ENCODE measurements around the gene IQCM.

IQCM gene

DNA sequence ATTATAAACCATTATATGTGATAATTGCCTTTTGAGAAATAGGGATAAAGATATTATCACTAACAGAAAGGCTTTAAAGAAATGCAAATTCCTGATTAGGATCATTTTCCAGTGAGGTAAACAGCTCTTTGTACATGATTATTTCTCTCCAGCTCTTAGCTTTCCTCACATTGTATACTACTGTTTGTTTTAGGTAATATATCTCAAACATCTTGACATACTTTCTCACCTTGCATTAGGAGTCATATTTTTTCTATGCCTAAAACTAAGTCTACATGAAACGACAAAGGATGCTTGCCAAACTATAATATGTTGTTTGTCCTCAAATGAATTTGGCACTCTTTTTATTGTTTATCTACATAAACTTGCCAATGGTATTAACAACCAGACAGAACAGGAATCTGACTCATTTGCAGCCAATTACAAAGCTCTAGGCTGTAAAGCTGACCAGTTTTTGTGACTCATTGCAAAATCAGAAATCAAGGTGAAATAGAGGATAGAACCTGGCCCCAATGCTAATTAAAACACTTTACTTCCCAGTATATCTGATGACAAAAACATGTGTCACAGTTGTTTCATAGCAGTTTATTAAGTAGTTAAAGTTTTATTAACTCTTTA lies 107.0 kb downstream of the IQCM start:
- DNase-seq, result peak; percentile 39

DNA sequence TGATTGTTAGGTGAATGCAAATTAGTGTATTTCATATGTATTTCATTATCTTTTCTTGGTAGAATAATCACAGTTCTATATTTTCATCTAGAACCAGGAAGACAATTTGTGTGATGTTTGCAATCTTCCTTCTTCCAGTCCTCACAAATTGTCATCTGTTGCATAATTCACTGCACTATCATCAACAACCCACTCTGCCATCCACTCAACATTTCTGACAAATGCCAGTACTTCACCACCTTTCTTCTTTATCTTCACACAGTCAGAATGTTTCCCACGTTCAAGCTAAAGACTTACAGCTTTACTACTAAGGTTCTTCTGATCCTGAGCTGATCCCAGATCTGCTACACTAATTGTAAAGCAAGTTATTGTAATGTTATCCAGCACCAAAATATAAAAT lies 107.8 kb downstream of the IQCM start:
- DNase-seq, result no peak

DNA sequence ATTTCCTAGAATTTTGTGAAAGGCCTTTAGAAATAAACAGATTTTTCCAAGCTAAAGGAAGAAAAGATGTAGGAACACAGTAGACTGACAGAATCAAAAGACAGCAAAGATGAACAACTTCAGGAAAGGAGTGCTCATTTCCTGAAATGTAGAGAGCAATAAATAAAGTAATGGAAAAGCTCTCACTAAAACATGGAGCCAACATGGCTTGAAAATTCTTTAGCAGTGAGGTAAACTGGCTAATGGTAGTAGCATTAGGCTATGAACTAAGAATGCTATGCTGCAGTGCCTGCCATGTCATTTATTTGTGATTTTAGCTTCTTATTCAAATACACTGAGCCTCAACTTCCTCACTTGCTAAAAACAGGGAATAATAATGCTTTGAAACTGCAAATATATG lies 108.7 kb downstream of the IQCM start:
- peak; percentile 74 for DNase-seq

DNA sequence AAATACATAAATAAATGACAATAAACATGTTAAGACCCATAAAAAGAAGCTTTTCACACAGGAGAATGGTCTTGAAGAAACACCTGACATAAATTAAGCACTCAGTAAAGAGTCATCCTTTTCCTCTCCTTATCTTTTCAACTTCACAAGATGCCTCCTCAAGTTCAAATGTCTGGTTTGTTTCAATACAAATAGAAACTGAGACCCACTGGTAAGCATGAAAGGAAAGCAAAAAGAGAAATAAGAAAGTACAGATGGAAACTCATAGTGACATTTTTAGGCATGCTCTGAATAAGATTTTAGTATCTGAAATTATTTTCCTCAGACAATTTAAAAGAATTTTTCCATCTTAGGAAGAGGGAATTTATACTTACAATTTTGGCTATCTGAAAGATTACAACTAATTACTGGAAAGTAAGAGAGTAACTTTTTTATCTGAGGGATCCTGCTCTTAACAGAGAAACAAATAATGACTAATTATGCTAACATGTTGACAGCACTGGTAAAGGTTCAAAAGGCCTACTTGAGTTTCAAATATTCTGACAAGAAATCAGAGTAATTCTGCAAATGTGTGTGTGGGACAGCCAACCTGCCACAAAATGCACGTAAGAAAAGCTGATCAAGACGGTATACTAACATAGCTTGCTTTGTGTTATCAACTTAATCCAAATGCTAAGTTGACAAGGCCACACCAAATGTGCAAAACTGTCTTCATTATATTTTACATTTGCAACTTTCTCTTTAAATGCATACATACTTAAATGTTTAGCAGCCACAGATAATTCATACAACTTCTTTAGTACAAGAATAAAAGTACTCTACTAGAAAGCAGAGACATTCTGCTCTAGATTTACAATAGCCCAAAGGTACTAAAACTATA lies 113.0 kb downstream of the IQCM start:
- DNase-seq, result no peak

DNA sequence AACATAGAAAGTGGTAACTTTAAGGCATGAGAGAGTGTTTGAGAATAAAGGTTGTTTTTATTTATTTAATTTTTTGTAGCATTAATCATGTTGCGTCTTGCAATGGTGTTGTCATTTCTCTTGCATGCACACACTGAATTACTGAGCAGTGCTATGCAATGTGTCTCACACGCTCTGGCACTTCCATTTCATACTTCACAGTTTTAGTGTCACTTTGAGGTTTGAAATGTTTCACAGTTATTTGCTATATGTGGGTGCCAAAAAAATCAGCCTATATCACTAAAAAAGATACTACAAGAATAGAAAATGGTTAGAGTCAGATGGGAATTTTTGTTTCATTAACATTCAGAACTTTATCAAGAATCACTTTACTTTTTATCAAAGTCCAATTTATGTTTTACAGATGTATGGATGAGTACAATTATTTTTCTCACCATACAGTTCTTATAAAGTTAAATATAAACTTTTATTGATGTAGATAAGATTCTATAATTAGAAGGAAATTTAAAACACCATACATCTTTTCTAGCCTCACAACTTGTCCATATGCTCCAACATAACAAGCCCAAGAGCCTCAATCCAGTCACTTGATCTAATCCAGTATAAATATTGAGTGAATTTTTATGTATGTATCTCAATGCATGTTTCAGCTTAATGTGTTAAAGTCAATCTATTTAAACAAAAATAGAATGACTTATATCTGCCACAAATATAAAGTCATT lies 114.0 kb downstream of the IQCM start:
- no peak for DNase-seq

DNA sequence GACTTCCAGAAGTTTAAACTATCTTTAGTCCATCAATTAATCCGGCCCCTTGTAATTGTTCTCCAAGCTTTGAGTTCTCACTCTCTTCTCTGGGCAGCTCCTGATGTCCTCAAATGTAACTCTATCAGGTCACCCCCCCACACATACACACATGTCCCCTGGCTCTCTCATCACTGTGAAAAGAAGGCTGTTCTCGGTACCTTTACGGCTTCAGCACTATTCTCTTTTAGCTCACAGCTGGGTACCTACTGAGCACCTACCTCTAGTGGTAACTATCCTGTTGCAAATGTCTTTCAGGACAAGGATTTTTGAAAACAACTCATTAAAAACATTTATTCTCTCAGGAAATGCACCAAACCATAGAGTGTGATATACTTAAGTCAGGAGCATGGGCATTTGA lies 115.4 kb downstream of the IQCM start:
- DNase-seq, result no peak

DNA sequence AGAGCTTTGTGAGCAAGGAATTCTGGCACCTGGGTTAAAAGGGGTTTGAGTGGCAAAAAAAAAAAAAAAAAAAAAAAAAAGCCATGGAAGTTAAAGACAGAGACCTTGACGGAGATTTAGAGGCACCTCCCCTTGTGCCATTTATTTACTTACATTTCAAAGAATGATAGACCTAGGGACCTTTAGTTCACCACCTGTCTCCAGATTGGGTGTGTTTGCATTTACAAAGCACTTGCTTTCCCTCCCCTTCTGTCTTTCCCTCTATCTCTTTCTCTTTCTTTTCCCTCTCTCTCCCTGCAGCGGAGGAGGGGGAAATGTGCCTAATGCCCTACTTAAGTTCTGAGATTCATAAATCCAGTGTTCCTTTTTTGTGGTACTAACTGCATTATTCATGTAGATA lies 116.0 kb downstream of the IQCM start:
- DNase-seq, result no peak

DNA sequence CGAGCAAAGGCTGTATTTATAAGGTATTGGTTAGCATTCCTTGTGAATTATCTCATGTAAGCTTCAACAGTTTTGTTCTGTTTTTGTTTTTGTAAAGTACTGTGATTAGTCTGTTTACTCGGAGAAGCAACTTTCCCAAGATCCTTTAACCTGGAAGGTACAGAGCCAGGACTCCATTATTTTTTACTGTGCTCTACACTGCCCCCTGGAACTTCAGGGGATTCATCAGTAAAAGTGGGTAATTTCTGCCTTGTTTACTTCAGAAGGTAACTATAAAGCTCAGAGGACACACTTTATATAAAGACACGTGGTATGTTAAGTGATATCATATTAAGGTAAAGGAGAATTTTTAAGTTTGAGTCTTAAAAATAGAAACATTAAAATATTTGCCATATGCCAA lies 124.9 kb downstream of the IQCM start:
- no peak for DNase-seq

DNA sequence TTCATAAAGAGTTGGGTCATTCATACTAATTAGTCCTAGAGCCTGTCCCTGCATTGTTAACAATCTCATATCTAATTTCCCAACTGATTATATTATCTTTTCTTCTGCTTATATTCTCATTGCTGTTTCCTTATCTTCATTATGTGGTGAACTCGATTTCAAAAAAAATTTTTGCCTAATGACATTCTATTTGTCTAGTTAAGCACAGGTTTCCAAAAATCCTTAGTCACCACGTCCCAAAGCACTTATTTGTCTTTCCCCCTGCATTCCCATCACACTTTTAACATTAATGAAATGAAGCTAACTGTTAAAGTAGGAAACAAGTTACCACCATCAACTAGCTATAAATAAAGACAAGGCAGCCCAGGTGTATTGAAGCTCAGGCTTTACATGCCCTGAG lies 131.1 kb downstream of the IQCM start:
- DNase-seq, result no peak

DNA sequence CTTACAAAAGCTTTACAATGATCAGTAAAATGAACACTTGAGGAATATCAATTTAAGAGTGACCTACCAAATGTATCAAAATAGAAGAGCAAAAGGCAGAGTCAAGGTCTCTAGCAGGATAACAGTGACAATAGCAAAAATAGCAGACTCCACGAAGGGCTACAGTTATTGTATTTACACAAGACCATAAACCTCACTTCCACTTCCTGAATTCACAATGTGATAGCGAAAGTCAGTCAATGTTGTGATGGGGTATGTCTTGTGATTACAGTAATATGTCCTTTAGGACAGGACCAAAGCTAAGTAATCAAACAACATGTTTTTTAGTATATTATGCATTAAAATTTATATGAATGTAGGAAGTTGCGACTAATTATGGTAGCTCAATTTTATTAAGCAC lies 139.6 kb downstream of the IQCM start:
- DNase-seq, result no peak

DNA sequence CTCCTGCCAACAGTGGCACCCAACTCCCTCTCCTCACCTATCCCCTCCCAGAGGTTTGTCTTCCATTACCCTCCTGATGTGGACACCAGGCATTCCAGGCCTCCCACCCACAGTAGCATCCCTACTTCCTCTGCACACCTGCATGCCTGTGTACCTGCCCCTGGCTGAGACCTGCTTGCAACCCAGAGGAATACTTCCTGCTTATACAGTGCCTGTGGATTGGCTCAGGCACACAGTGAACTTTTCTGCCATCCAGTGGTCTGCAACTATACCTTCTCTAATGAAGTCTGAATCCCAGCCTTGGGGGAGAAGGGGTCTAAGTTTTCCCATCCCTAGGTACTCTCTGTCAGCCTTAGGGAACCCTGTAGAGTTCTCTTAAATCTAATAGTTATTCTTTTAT lies 169.9 kb downstream of the IQCM start:
- no peak for DNase-seq

DNA sequence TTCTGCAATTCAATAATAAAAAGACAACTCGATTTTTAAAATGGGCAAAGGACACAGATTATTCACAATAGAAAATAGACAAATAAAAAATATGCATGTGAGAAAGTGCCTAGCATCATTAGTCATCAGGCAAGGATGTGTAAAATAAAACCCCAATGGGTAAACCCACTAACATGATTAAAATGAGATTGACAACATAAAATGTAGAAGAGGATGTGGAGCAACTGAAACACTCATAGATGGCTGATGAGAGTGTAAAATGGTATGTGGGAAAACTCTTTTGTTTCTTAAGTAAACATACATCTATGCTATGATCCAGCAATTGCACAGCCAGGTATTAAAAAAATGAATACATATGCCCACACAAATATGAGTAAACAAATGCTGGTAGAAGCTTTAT lies 177.6 kb downstream of the IQCM start:
- peak; percentile 14 for DNase-seq

DNA sequence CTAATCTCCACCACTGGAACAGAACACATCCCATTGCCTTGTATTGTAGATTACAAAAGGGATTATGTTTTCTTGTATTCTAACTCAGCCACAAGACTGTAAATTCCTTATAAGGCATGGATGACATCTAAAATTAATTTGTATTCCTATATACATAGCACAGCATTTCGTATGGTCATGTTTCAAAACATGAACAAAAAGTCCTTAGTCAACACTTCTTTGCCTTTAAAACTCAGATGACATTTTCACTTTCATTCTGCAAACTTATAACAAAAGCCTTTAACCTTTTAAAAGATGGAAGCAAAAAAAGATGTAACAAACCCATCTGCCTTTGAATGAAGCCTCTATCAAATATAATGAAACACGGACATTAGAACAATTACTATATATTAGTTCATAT lies 181.3 kb downstream of the IQCM start:
- no peak for DNase-seq

DNA sequence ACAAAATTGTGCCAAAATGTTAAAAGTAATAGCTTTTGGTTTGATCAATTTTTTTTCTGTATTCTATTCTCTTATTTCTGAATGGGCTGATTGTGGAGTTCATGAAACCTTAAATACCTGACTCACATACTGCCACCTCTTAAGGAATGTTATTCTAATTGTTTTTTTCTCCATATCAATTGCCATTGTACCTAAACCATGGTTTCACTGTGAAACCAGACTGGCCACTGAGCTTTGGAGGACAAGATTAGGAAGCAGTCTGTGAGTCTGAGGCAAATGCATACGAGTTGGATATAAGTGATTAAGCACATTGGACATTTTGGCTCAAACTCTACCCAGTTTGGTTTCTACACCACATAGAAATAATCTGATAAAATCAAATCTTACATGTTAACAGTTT lies 184.0 kb downstream of the IQCM start:
- no peak for DNase-seq

DNA sequence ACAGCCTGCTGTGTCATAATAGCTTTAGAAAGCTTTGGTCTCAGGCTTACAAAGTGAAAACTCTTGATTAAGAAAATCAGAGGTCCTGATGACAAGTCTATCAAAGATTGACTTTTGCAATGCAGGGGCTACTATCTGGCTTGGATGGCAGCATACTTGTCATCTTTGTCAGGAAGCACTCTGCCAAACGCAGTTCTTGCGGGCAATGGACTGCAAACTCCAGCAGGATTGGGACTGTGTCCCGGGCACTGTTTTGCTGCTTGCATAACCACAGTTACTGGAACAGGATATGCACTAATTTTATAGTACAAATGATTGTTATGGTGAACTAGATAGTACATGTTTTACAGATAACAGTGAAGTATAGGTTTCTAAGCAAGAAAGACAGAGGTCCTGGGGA lies 185.6 kb downstream of the IQCM start:
- DNase-seq, result no peak

DNA sequence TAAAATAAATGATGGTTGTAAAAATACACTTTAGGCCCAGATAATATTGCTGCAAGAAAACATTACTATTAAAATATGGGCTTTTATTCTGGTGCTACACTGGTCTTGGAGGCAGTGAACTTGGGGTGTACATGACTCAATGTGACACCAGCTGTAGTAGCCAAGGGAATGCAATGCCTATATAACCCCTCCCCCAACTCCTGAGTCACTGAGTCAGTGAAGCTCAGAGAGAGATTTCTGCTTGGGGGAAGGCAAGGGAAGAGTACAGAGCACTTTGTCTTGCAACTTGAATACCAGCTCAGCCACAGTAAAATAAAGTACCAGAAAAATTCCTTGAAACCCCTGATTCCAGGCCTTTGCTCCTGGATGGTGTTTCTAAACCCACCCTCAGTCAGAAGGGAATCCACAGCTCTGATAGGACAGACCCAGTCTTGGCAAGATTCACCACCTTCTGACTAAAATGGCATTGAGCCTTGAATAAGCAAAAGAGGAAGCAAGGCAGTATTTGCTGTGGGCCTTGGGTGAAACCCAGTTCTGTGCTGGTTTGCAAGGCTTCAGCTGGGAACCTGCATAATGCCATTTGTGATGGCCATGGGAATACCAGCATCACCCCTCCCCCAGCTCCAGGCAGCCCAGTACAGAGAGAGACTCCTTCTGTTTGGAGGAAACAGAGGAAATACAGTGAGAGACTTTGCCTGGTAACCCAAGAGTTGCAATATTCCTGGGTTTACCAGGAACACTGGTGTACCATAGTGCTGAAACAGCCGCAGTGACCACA lies 209.9 kb downstream of the IQCM start:
- peak; percentile 45 for DNase-seq

DNA sequence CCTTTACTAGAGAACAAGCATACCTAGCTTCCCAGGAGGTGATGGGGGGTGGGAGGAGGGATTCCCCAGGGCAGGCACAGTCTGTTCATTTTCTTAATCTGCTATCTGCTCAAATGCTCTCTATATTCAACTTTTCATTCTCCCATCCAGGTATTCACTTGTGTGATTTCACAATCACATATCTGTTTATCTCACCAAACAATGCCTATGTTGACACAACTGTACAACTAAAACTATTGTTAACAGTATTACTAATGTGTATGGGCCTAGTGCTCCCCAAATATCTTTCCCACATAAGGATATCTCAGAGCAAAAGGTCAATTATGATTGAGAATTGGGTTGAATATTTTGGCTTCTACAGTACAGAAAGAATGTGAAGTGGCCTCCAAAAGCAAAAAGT lies 210.8 kb downstream of the IQCM start:
- DNase-seq, result no peak

DNA sequence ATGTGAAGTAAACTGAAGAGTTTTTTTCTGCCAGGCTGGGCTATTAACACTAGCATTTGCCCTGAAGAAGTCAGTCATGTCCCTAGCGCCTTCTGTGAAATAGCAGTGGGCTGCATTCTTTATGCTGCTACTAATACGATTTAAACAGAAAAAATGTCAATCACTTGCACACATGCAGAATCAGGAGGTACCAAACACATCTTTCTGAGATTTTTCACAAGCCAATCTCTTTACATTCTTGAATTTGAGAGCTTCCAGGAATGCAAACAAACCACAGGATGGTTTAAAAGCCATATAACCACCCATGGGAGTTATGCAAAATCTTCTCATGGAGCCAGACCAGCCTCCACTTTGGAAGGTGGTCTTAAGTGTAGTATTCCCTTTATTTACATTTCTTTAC lies 220.1 kb downstream of the IQCM start:
- peak; percentile 22 for DNase-seq

DNA sequence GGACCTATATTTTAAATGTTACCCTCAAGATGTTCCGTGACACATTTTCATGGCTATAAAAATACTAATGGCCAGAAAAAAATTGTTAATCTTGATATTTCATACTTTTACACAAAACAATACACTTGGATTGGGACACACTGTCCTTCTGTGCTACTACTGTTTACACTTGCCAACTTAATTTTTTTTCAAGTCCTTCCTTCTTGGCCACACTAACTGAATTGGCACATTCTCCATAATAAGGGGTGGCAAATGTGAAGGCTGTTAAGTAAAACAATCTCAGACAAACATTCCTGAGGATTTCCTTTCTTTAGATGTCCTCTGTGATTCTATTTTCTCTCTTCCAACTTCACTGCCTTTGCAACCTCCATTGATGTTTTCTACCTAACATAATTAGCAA lies 225.8 kb downstream of the IQCM start:
- DNase-seq, result no peak

DNA sequence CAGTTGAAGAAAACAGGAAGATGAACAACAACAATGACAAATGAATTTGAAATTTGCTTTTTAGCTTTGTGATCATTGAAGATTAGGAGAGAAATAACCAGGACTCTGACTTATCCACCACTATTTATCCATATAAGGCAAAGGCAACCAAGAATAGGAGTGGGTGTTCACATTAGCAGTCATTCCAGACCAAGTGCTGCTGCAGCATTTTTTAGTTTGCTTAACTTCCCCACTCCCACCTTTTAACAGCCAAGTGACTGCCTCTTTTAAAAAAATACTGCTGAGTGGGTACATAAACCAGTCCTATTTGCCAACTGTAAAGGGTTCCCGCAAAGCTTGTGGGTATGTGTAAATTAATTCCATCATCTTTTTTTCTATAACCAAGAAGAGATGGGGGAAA lies 230.9 kb downstream of the IQCM start:
- DNase-seq, result peak; percentile 13

DNA sequence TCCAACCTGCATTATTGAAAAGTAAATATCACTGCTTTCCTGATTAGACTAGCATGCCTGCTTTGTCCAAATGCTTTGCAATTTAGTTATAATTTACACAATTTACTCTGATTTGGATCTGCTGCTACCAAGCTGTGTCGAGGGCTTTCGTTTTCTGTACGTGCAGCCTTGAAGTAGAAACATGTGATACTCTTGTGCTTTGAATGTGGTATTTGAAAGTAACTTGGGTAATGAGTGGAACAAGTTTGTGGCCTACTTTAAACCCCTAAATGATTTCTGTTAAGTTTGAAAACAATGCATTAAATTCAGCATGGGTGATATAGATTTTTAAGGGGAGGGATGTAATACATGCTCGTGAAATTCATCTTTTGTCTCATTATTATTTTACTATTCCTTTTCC lies 240.7 kb downstream of the IQCM start:
- no peak for DNase-seq

DNA sequence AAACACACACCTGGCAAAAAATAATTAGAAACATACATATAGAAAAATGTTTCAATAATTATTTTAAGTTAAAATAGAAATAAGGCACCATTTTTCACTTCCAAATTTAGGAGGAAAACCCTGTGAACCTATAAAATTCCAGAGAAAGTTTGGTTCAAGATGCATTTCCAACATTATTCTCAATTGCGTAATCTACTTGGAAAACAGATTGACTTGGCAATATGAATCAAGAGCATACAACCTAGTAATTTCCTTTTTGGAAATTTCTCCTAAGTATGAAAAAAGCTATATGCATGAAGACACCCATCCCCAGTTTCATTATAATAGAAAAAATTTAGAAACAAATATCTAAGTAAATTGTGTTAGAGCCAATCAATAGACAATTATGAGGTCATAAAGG lies 242.9 kb downstream of the IQCM start:
- no peak for DNase-seq

DNA sequence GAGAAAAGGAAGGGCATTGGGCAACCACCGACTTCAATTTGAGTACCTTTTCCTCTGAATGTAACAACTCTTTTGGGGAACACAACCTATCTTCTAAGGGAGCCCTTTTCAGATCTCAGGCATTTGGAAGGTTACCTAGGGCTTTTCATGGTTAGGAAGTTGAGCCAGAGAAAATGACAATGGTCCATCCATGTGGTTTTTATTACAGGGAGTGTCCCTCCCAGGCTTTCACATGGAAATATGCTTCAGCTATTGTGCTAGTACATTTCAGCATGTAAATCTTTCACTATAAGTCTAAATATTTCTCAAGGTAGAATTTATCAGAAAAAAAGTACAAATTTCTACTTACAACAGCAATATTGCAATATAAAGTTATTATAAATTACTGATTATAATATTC lies 259.8 kb downstream of the IQCM start:
- no peak for DNase-seq

Measured in fibroblast of skin of abdomen (primary cell).